DMS153 treated with DMSO at 0.1 percent for 48 hours (cell line): ENCODE data around the gene FAM3D.

Experiments
- DNase-seq: peaks from one replicate; lab custom pipeline; 2025; ENCODE audit not compliant: unreplicated experiment; lab: John Stamatoyannopoulos, UW

The FAM3D gene

GRCh38 chr3:58657036-58657520 is 9.5 kb downstream of the FAM3D start:
- no peak for DNase-seq

GRCh38 chr3:58656631-58657030 is 9.9 kb downstream of the FAM3D start:
- DNase-seq, result no peak

- no peak for DNase-seq
These were observed 12.1 kb downstream of the FAM3D start for GRCh38 chr3:58654466-58654865.

GRCh38 chr3:58652624-58653023 is 13.9 kb downstream of the FAM3D start:
- no peak for DNase-seq

GRCh38 chr3:58651276-58651675 is 15.3 kb downstream of the FAM3D start:
- no peak for DNase-seq

- no peak for DNase-seq
These were observed 19.0 kb downstream of the FAM3D start for GRCh38 chr3:58647381-58648141.

GRCh38 chr3:58646503-58646902 is 20.1 kb downstream of the FAM3D start:
- no peak for DNase-seq

GRCh38 chr3:58645726-58646125 is 20.8 kb downstream of the FAM3D start:
- DNase-seq, result no peak

- no peak for DNase-seq
These were observed 23.7 kb downstream of the FAM3D start for GRCh38 chr3:58642846-58643245.

GRCh38 chr3:58640700-58641372 is 25.7 kb downstream of the FAM3D start:
- DNase-seq, result peak; percentile 8

- no peak for DNase-seq
These were observed 26.7 kb downstream of the FAM3D start for GRCh38 chr3:58639842-58640241.

- DNase-seq, result no peak
These were observed 27.6 kb downstream of the FAM3D start for GRCh38 chr3:58639001-58639400.

- no peak for DNase-seq
These were observed 28.0 kb downstream of the FAM3D start for GRCh38 chr3:58638591-58638990.

GRCh38 chr3:58637509-58637908 is 29.1 kb downstream of the FAM3D start:
- no peak for DNase-seq

- no peak for DNase-seq
These were observed 30.9 kb downstream of the FAM3D start for GRCh38 chr3:58635371-58636285.

- DNase-seq, result no peak
These were observed 33.3 kb downstream of the FAM3D start for GRCh38 chr3:58633157-58633865.

GRCh38 chr3:58631742-58632141 is 34.8 kb downstream of the FAM3D start:
- DNase-seq, result no peak

- DNase-seq, result no peak
These were observed 35.9 kb downstream of the FAM3D start for GRCh38 chr3:58630710-58631092.

- no peak for DNase-seq
These were observed 36.4 kb downstream of the FAM3D start for GRCh38 chr3:58630076-58630709.

- no peak for DNase-seq
These were observed 36.9 kb downstream of the FAM3D start for GRCh38 chr3:58629629-58630028.
